Ishikawa (cell line): ENCODE data around the gene RTKN.

Experiments used
- CEBPB ChIP-seq: IDR thresholded peaks from 2 replicates; pipeline ENCODE4 v1.6.1; 2012
- CREB1 ChIP-seq: IDR thresholded peaks from 2 replicates; pipeline ENCODE4 v1.6.1; 2012; ENCODE audit warnings: low read depth
- EP300 ChIP-seq: IDR thresholded peaks from 2 replicates; pipeline ENCODE4 v1.6.1; 2012; ENCODE audit warnings: borderline replicate concordance
- FOXM1 ChIP-seq: IDR thresholded peaks from 2 replicates; pipeline ENCODE4 v1.6.1; 2012; ENCODE audit warnings: low read depth, borderline replicate concordance
- MAX ChIP-seq: IDR thresholded peaks from 2 replicates; pipeline ENCODE4 v1.6.1; 2012
- NFIC ChIP-seq: IDR thresholded peaks from 2 replicates; pipeline ENCODE4 v1.6.1; 2012
- RAD21 ChIP-seq: IDR thresholded peaks from 2 replicates; pipeline ENCODE4 v1.6.1; 2012; ENCODE audit warnings: low read depth
- TAF1 ChIP-seq: IDR thresholded peaks from 2 replicates; pipeline ENCODE4 v1.6.1; 2012; ENCODE audit warnings: low read depth, mild to moderate bottlenecking
- TCF12 ChIP-seq: IDR thresholded peaks from 2 replicates; pipeline ENCODE4 v1.6.1; 2012; ENCODE audit warnings: low read depth
- TEAD4 ChIP-seq: IDR thresholded peaks from 2 replicates; pipeline ENCODE4 v1.6.1; 2012
- USF1 ChIP-seq: IDR thresholded peaks from 2 replicates; pipeline ENCODE4 v1.6.1; 2012
- YY1 ChIP-seq: IDR thresholded peaks from 2 replicates; pipeline ENCODE4 v1.6.1; 2012; ENCODE audit warnings: low read depth
- ZBTB7A ChIP-seq: IDR thresholded peaks from 2 replicates; pipeline ENCODE4 v1.6.1; 2012; ENCODE audit warnings: low read depth
- TF ChIP-seq, protein P1 (sequence below): IDR thresholded peaks from 2 replicates; pipeline ENCODE4 v1.6.1; 2012; ENCODE audit warnings: low read depth, mild to moderate bottlenecking

RTKN gene

GRCh38 chr2:74481961-74482800, 40.4 kb upstream of the RTKN start:
- TF ChIP-seq MAX (0 out of 2 replicates have a peak, but pooled peaks have one; percentile 19), TAF1 (no peak), TCF12 (no peak; the same call in 1 of the 2 replicates)

DNA sequence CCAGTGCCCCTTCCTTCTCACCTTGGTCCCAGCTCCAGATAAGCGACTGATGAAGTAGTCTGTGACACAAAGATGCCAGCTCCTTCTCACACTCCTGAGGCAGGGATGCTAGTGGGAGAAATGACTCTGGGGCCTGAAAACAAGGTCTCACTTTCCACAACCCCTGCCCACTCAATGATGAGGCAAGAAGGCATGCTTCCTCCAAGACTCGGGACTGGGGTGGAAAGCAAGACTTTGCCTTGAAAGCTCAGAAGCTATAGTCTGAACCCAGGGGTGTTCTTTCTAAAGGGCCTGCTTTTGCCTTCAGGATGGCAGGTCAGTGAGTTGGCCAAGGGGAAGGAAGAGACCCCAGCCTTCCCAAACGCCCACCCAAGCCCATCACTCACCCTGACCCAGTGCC, 39.7 kb upstream of the RTKN start:
- TF ChIP-seq MAX = no peak
- TF ChIP-seq FOXM1 = no peak
- TF ChIP-seq USF1 = no peak
- TF ChIP-seq CREB1 = no peak
- no peak for TF ChIP-seq TCF12
- TF ChIP-seq, protein P1, sequence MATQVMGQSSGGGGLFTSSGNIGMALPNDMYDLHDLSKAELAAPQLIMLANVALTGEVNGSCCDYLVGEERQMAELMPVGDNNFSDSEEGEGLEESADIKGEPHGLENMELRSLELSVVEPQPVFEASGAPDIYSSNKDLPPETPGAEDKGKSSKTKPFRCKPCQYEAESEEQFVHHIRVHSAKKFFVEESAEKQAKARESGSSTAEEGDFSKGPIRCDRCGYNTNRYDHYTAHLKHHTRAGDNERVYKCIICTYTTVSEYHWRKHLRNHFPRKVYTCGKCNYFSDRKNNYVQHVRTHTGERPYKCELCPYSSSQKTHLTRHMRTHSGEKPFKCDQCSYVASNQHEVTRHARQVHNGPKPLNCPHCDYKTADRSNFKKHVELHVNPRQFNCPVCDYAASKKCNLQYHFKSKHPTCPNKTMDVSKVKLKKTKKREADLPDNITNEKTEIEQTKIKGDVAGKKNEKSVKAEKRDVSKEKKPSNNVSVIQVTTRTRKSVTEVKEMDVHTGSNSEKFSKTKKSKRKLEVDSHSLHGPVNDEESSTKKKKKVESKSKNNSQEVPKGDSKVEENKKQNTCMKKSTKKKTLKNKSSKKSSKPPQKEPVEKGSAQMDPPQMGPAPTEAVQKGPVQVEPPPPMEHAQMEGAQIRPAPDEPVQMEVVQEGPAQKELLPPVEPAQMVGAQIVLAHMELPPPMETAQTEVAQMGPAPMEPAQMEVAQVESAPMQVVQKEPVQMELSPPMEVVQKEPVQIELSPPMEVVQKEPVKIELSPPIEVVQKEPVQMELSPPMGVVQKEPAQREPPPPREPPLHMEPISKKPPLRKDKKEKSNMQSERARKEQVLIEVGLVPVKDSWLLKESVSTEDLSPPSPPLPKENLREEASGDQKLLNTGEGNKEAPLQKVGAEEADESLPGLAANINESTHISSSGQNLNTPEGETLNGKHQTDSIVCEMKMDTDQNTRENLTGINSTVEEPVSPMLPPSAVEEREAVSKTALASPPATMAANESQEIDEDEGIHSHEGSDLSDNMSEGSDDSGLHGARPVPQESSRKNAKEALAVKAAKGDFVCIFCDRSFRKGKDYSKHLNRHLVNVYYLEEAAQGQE = no peak
- TF ChIP-seq RAD21 = no peak
- no peak for TF ChIP-seq ZBTB7A
- TF ChIP-seq YY1 = no peak
- TF ChIP-seq TEAD4 = no peak
- no peak for TF ChIP-seq EP300

DNA sequence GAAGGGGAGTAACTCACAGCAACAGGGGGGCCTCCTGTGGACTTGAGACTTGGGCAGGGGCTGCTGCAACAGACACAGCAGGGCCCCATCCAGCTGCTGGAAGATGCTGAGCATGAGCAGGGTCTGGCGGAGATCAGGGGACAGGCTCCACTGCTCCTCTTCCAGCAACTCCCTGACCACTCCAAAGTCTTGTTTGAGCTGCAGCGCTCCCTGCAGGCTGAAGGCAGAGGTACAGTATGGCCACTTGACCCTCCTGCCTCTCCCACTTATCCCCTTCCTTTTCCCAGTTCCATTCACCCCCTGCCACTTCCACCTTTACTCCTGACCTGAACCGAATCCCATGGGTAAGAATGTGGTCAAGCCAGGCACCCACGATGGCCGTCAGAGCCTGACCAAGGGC, 33.2 kb upstream of the RTKN start:
- no peak for TF ChIP-seq TEAD4
- TF ChIP-seq RAD21 = no peak
- TF ChIP-seq CREB1 = no peak
- TF ChIP-seq NFIC = no peak
- TF ChIP-seq, protein P1 = no peak
- no peak for TF ChIP-seq USF1
- no peak for TF ChIP-seq YY1

DNA sequence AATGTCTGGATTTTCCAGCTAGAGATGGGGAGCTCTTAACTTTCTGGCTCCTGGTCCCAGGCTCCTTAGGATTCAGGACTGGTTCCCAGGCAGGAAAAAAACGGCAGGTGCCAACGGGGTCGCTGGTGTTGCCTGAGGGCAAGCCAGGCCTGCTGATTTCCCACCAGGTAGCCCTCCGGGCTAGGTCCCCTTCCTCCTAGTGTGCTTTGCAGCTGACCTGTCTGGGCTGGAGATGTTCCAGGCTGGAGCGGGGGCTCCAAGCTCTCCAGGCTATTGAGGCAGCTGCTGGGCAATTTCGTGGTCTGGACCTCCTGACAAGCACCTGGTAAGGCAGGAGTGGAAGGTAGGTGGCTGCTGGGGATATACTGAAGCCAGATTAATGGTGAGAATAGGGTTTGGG, 32.7 kb upstream of the RTKN start:
- TF ChIP-seq RAD21 (no peak), USF1 (no peak)

GRCh38 chr2:74472945-74473258, 31.2 kb upstream of the RTKN start:
- no peak for TF ChIP-seq MAX
- TF ChIP-seq, protein P1 = no peak
- TF ChIP-seq YY1 = no peak
- TF ChIP-seq USF1 = no peak
- no peak for TF ChIP-seq CEBPB
- TF ChIP-seq TAF1 = no peak
- TF ChIP-seq ZBTB7A = no peak
- no peak for TF ChIP-seq RAD21
